ENCODE data around the gene SPAG8.

The SPAG8 gene

GRCh38 chr9:35845824-35846771 lies 34.0 kb upstream of the SPAG8 start:
- TF ChIP-seq POLR2A (IDR thresholded peaks at IDR 0.05; ENCODE audit: low read depth, low read length) = no peak
- no peak for FAIRE-seq
- no peak for DNase-seq (ENCODE audit: insufficient read length, low spot score)

- FAIRE-seq (no peak), DNase-seq (ENCODE audit: insufficient read length, low spot score) (peak; percentile 63)
- TF ChIP-seq POLR2A (IDR thresholded peaks at IDR 0.05; ENCODE audit: low read depth, low read length) = no peak
Observed at GRCh38 chr9:35844628-35845270, 32.7 kb upstream of the SPAG8 start.

DNA sequence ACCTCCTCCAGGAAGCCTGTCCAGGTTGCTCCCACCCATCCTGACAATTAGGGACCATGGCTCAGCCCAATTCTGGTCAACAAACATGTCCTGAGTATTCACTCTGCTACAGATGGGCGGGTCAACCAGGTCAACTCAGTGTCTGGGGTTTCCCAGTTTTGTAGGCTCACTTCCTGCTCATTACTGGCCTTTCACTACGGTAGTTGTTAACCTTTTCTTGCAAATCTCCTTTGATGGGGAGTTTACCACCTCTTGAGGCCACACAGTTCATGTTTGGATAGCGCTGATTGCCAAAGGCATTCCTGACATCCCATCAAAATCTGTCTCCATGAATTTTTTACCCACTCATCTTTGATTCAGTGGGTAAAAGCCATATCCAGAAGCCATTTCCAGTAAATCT lies 30.7 kb upstream of the SPAG8 start:
- no peak for FAIRE-seq

DNA sequence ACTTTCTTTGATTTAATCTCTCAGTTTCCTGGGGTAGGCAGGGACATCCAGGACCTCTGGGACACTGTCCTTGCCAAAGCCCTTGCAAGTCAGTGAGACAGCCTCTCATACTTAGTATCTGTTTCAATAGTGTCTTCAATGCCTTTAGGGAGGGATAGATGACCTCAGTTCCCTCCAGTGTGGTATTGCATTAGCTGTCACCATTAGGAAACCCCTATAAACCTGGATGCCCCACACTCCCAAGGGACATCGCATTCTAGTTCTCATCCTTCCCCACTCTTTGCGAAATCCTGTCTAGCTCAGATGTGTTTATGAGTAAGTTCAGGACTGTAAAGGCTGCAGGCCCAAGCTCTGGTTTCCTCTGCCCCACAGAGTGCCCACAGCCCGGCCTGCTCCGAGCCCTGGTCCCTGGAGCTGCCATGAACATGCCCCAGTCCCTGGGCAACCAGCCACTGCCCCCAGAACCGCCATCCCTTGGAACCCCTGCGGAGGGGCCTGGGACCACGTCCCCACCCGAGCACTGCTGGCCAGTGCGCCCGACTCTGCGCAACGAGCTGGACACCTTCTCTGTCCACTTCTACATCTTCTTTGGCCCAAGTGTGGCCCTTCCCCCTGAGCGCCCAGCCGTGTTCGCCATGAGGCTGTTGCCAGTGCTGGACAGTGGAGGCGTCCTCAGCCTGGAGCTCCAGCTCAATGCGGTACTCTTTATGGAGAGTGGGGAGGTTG lies 30.1 kb upstream of the SPAG8 start:
- no peak for TF ChIP-seq POLR2A (IDR thresholded peaks at IDR 0.05; ENCODE audit: low read depth, low read length)
- no peak for DNase-seq (ENCODE audit: insufficient read length, low spot score)
- FAIRE-seq = no peak

More for the DNA sequence above, 30.7 kb upstream of the SPAG8 start:
- DNase-seq (ENCODE audit: insufficient read length, low spot score) = no peak
- TF ChIP-seq POLR2A (IDR thresholded peaks at IDR 0.05; ENCODE audit: low read depth, low read length) = no peak

DNA sequence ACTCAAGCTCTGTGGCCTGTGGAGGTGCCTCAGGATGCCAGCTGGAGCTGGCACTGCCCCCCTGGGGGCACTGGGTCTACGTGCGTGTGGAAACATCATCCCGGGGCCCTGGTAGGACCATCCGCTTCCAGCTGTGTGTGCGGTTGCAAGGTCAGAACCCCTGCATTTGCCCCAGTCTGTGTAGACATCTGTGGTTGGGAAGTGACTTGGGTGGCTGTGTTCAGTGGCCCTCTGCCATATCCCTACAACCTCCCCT lies 29.5 kb upstream of the SPAG8 start:
- DNase-seq (ENCODE audit: insufficient read length, low spot score) (no peak), FAIRE-seq (no peak)
- no peak for TF ChIP-seq POLR2A (IDR thresholded peaks at IDR 0.05; ENCODE audit: low read depth, low read length)

DNA sequence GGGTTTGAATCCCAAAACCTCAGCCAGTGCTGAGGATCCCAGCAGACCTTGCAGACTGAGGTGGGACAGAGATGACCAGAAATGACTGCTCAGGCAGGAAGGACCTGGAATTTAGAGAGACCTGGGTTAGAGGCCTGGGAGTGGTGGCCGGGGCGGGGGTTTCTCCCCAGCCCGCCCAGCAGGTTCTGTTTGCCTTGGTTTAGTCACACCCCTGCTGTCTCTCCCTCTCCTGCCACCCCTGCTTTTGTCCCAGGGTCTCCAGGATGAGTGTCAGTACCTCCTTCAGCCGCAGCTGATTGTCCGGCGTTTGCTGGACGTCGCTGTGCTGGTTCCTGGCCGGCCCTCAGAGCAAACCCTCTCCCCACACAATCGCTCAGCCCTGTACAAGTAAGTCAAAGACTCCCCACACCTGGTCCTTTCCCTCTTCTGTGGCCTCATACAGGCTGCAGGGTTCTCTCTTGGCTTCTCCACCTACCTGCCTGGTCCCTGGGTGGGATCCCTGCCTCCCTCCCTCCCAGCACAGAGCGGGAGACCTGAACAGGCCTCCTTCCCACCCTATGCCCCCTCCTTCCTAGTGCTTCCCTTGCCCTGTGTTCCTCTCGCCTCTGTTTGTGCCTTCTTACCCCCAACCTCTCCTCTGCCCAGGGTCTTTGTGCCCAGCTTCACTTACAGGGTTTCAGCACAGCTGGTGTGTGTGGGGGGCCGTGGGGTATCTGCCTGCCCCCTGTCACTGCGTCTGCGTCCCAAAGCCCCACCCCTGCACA lies 29.0 kb upstream of the SPAG8 start:
- DNase-seq (ENCODE audit: insufficient read length, low spot score) (no peak), FAIRE-seq (no peak)
- TF ChIP-seq POLR2A (IDR thresholded peaks at IDR 0.05; ENCODE audit: low read depth, low read length) = no peak

DNA sequence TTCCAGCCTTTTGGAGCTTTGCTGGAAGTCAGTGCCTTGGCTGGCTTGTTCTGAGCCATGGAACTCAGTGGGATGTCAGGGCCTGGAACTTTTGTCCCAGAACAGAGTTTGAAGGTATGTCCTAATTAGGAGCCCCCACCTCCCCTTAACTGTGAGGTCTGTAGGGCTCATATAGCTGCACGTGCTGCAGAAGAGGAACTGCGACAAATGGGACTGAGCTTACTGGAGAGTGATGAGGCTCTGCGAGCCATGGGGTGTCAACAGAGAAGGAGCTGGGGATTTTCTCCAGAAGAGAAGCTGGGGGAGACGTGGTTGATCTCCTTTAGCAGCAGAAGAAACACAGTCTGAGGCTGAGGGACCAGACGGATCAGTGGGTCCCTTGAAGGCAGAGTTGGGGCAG lies 27.9 kb upstream of the SPAG8 start:
- DNase-seq (ENCODE audit: insufficient read length, low spot score) (no peak), FAIRE-seq (no peak)
- no peak for TF ChIP-seq POLR2A (IDR thresholded peaks at IDR 0.05; ENCODE audit: low read depth, low read length)

DNA sequence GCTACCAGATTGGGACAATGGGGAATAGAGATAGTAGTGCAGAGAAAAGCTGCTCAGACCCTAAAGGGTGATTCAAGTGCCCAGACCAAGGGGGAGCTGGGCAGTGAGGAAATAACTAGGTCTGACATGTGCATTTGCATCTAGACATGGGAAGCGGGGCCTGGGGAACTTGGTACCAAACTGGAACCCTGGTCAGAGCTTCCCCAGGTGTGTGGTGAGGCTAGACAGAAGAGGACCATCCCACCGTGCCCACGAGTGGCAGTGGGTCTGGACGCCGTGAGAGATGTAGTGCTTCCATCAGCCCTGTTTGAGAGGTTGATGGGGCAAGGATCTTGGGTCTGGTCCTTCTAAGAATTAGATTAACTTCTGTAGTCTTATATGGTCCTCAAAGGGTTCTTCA lies 24.5 kb upstream of the SPAG8 start:
- DNase-seq (ENCODE audit: insufficient read length, low spot score) (no peak), FAIRE-seq (no peak)
- no peak for TF ChIP-seq POLR2A (IDR thresholded peaks at IDR 0.05; ENCODE audit: low read depth, low read length)

DNA sequence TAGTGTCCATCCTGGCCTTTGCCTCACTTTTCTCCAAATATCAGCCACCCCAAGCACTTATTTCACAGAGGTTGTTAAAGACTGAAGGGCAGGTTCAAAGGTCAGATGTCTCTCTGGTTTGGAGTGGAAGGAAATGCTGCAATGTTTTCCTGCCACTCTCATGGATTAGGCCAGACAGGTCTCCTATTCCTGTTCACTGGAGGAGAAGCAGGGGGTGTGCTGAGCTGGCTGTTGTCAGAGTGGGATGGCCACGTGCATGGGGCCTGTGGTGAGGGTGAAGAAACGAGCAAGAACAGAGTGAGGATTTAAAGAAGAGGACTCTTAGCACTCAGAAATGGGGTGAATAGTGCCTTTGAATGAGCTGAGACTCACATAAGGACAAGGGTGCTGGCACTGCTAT lies 23.7 kb upstream of the SPAG8 start:
- FAIRE-seq = no peak
- TF ChIP-seq POLR2A (IDR thresholded peaks at IDR 0.05; ENCODE audit: low read depth, low read length) = no peak
- no peak for DNase-seq (ENCODE audit: insufficient read length, low spot score)

DNA sequence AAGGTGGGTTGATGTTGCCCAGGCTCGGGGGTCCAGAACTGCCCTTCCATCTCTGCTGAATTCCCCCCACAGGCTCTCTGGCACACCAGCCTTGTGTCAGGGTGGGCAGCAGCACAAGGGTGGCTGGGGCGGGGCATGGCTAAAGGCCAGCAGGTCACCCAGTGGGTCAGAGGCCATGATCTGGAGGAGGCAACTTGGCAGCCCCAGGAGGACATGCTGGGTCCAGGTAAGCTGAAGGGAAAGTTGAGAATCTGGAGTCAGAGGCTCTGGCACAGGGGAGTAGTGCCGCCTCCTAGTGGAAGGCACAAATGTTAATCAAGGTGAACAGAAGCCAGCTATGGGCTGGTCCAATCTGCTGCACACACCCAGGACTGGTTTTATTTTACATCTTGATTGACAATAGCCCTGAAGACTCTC lies 23.2 kb upstream of the SPAG8 start:
- no peak for TF ChIP-seq POLR2A (IDR thresholded peaks at IDR 0.05; ENCODE audit: low read depth, low read length)
- FAIRE-seq (no peak), DNase-seq (ENCODE audit: insufficient read length, low spot score) (no peak)

- FAIRE-seq (no peak), DNase-seq (ENCODE audit: insufficient read length, low spot score) (no peak)
- TF ChIP-seq POLR2A (IDR thresholded peaks at IDR 0.05; ENCODE audit: low read depth, low read length) = no peak
Observed at GRCh38 chr9:35834260-35835215, 22.5 kb upstream of the SPAG8 start.

GRCh38 chr9:35832814-35833213 lies 20.8 kb upstream of the SPAG8 start:
- DNase-seq (ENCODE audit: insufficient read length, low spot score) = no peak
- FAIRE-seq = no peak
- TF ChIP-seq POLR2A (IDR thresholded peaks at IDR 0.05; ENCODE audit: low read depth, low read length) = no peak

DNA sequence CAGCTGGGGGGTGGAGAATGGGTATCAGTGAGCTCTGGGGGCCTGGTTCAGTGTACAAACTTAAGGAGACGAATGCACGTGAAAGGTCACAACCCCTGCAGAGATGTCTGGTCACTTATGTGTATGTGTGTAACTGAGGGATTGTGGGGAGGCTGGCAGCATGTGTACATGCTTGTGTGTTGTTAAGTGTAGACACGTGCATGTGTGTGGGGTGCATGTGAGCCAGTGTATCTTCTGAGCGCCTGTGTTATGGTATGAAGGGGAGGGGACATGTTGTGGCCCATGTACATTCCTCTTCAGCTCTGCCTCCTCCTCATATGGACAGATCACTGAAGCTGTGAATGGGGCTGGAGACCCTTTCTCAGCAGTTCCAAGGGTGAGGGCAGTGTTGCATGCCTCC lies 19.0 kb upstream of the SPAG8 start:
- DNase-seq (ENCODE audit: insufficient read length, low spot score) = no peak
- TF ChIP-seq POLR2A (IDR thresholded peaks at IDR 0.05; ENCODE audit: low read depth, low read length) = no peak
- FAIRE-seq = no peak
